ENCODE measurements around the gene TNN. TPM values are rescaled to one million over a fixed set of nuclear protein-coding genes. Genes with fewer than 3 reads are reported as not detected.

Gene TNN
- total and polyA plus RNA-seq, 3 experiments from 2014 or later: not detected

- peaks cover 15 to 49% of the 10 kb centered on the region in 2 donors for H3K27me3 Mint-ChIP-seq
- H3K27ac ChIP-seq (ENCODE audit: low read depth, low read length): no peak overlapping the region
- no peaks in the 10 kb centered on the region for H3K9me3 ChIP-seq (ENCODE audit: low read length)
- no peak overlapping the region for H3K4me3 ChIP-seq (ENCODE audit: low read length)
- ChIA-PET CTCF (no interaction called here), POLR2A (no interaction called here)
- no peak overlapping the region for H3K4me3 Mint-ChIP-seq
- no peaks in the 10 kb centered on the region for H3K4me1 ChIP-seq (ENCODE audit: insufficient read depth, low read length)
- DNase-seq: no peak
- no peaks in the 10 kb centered on the region for H3K36me3 Mint-ChIP-seq
- no peaks in the 10 kb centered on the region for H3K27me3 ChIP-seq (ENCODE audit: insufficient read depth, low read length, poor library complexity, severe bottlenecking)
- no peaks in the 10 kb centered on the region for H3K9me3 Mint-ChIP-seq
- H3K36me3 ChIP-seq (ENCODE audit: insufficient read depth, low read length): no peaks in the 10 kb centered on the region
- no peak overlapping the region for H3K27ac Mint-ChIP-seq
- H3K4me1 Mint-ChIP-seq: no peaks in the 10 kb centered on the region
These were observed 12.4 kb downstream of the TNN start for GRCh38 chr1:175080030-175080429.

- POLR2A ChIA-PET: no interaction called here
- H3K9me3 Mint-ChIP-seq: no peaks in the 10 kb centered on the region
These were observed 14.3 kb downstream of the TNN start for GRCh38 chr1:175081983-175082382.

GRCh38 chr1:175088525-175088951 lies 20.9 kb downstream of the TNN start:
- DNase-seq: no peak
- ChIA-PET POLR2A (no interaction called here), CTCF (no interaction called here)
- H3K4me3 Mint-ChIP-seq: no peak overlapping the region
- peaks cover 6 to 12% of the 10 kb centered on the region in 2 donors for H3K27me3 Mint-ChIP-seq
- Histone ChIP-seq H3K4me3 (ENCODE audit: low read length) (no peak overlapping the region), H3K27me3 (ENCODE audit: insufficient read depth, low read length, poor library complexity, severe bottlenecking) (no peaks in the 10 kb centered on the region), H3K9me3 (ENCODE audit: low read length) (no peaks in the 10 kb centered on the region), H3K27ac (ENCODE audit: low read depth, low read length) (no peak overlapping the region), H3K4me1 (ENCODE audit: insufficient read depth, low read length) (no peaks in the 10 kb centered on the region), H3K36me3 (ENCODE audit: insufficient read depth, low read length) (no peaks in the 10 kb centered on the region)
- H3K9me3 Mint-ChIP-seq: no peaks in the 10 kb centered on the region
- no peak overlapping the region for H3K27ac Mint-ChIP-seq
- no peaks in the 10 kb centered on the region for H3K36me3 Mint-ChIP-seq
- H3K4me1 Mint-ChIP-seq: no peaks in the 10 kb centered on the region

More at GRCh38 chr1:175081983-175082382, 14.3 kb downstream of the TNN start:
- H3K4me1 ChIP-seq (ENCODE audit: insufficient read depth, low read length): no peaks in the 10 kb centered on the region
- DNase-seq: no peak
- H3K4me3 ChIP-seq (ENCODE audit: low read length): no peak overlapping the region
- no peak overlapping the region for H3K4me3 Mint-ChIP-seq
- no peaks in the 10 kb centered on the region for H3K27me3 ChIP-seq (ENCODE audit: insufficient read depth, low read length, poor library complexity, severe bottlenecking)
- no peaks in the 10 kb centered on the region for H3K9me3 ChIP-seq (ENCODE audit: low read length)
- no peak overlapping the region for H3K27ac Mint-ChIP-seq
- no peak overlapping the region for H3K27ac ChIP-seq (ENCODE audit: low read depth, low read length)
- no peaks in the 10 kb centered on the region for H3K36me3 Mint-ChIP-seq
- H3K27me3 Mint-ChIP-seq: peaks cover 17 to 35% of the 10 kb centered on the region in 2 donors
- no peaks in the 10 kb centered on the region for H3K4me1 Mint-ChIP-seq
- H3K36me3 ChIP-seq (ENCODE audit: insufficient read depth, low read length): no peaks in the 10 kb centered on the region
- CTCF ChIA-PET: no interaction called here

GRCh38 chr1:175089136-175089718 lies 21.6 kb downstream of the TNN start:
- H3K4me1 ChIP-seq (ENCODE audit: insufficient read depth, low read length): no peaks in the 10 kb centered on the region
- CTCF ChIA-PET: no interaction called here
- H3K27ac ChIP-seq (ENCODE audit: low read depth, low read length): no peak overlapping the region
- no peaks in the 10 kb centered on the region for H3K36me3 ChIP-seq (ENCODE audit: insufficient read depth, low read length)
- Mint-ChIP-seq H3K36me3 (no peaks in the 10 kb centered on the region), H3K4me1 (no peaks in the 10 kb centered on the region), H3K9me3 (no peaks in the 10 kb centered on the region), H3K27ac (peak overlapping the region in 1 of 8 donors; percentile 80), H3K4me3 (no peak overlapping the region), H3K27me3 (peaks cover 4 to 8% of the 10 kb centered on the region in 2 donors)
- H3K4me3 ChIP-seq (ENCODE audit: low read length): no peak overlapping the region
- no peaks in the 10 kb centered on the region for H3K27me3 ChIP-seq (ENCODE audit: insufficient read depth, low read length, poor library complexity, severe bottlenecking)
- POLR2A ChIA-PET: no interaction called here
- no peaks in the 10 kb centered on the region for H3K9me3 ChIP-seq (ENCODE audit: low read length)
- no peak for DNase-seq

- DNase-seq: no peak
- H3K36me3 ChIP-seq (ENCODE audit: insufficient read depth, low read length): no peaks in the 10 kb centered on the region
- CTCF ChIA-PET: no interaction called here
- H3K27ac ChIP-seq (ENCODE audit: low read depth, low read length): no peak overlapping the region
- Mint-ChIP-seq H3K27ac (no peak overlapping the region), H3K4me3 (no peak overlapping the region), H3K36me3 (no peaks in the 10 kb centered on the region), H3K9me3 (no peaks in the 10 kb centered on the region), H3K27me3 (peaks cover 4 to 5% of the 10 kb centered on the region in 2 donors), H3K4me1 (no peaks in the 10 kb centered on the region)
- no peaks in the 10 kb centered on the region for H3K27me3 ChIP-seq (ENCODE audit: insufficient read depth, low read length, poor library complexity, severe bottlenecking)
- no peaks in the 10 kb centered on the region for H3K4me1 ChIP-seq (ENCODE audit: insufficient read depth, low read length)
- POLR2A ChIA-PET: no interaction called here
- H3K4me3 ChIP-seq (ENCODE audit: low read length): no peak overlapping the region
- H3K9me3 ChIP-seq (ENCODE audit: low read length): no peaks in the 10 kb centered on the region
These were observed 23.1 kb downstream of the TNN start for GRCh38 chr1:175090780-175091179.

- Histone ChIP-seq H3K27me3 (ENCODE audit: insufficient read depth, low read length, poor library complexity, severe bottlenecking) (no peaks in the 10 kb centered on the region), H3K4me3 (ENCODE audit: low read length) (no peak overlapping the region), H3K27ac (ENCODE audit: low read depth, low read length) (no peak overlapping the region), H3K4me1 (ENCODE audit: insufficient read depth, low read length) (no peaks in the 10 kb centered on the region), H3K9me3 (ENCODE audit: low read length) (no peaks in the 10 kb centered on the region), H3K36me3 (ENCODE audit: insufficient read depth, low read length) (no peaks in the 10 kb centered on the region)
- POLR2A ChIA-PET: no interaction called here
- peaks cover 3 to 9% of the 10 kb centered on the region in 2 donors for H3K27me3 Mint-ChIP-seq
- CTCF ChIA-PET: interaction anchor here (1.6 kb wide), 1 partner anchor 65 kb away, joined by 4 read pairs; no protein-coding TSS in a partner anchor
- no peaks in the 10 kb centered on the region for H3K4me1 Mint-ChIP-seq
- no peak for DNase-seq
- H3K4me3 Mint-ChIP-seq: no peak overlapping the region
- H3K27ac Mint-ChIP-seq: no peak overlapping the region
- H3K36me3 Mint-ChIP-seq: no peaks in the 10 kb centered on the region
- H3K9me3 Mint-ChIP-seq: no peaks in the 10 kb centered on the region
These were observed 27.0 kb downstream of the TNN start for GRCh38 chr1:175094626-175095025.

GRCh38 chr1:175095069-175095468 lies 27.4 kb downstream of the TNN start:
- CTCF ChIA-PET: interaction anchor here (1.6 kb wide), 1 partner anchor 66 kb away, joined by 4 read pairs; no protein-coding TSS in a partner anchor
- Histone ChIP-seq H3K27me3 (ENCODE audit: insufficient read depth, low read length, poor library complexity, severe bottlenecking) (no peaks in the 10 kb centered on the region), H3K36me3 (ENCODE audit: insufficient read depth, low read length) (no peaks in the 10 kb centered on the region), H3K4me1 (ENCODE audit: insufficient read depth, low read length) (no peaks in the 10 kb centered on the region), H3K27ac (ENCODE audit: low read depth, low read length) (no peak overlapping the region), H3K4me3 (ENCODE audit: low read length) (no peak overlapping the region), H3K9me3 (ENCODE audit: low read length) (no peaks in the 10 kb centered on the region)
- POLR2A ChIA-PET: no interaction called here
- no peak for DNase-seq
- Mint-ChIP-seq H3K36me3 (no peaks in the 10 kb centered on the region), H3K27me3 (peaks cover 3 to 9% of the 10 kb centered on the region in 2 donors), H3K4me1 (no peaks in the 10 kb centered on the region), H3K27ac (no peak overlapping the region), H3K4me3 (no peak overlapping the region), H3K9me3 (no peaks in the 10 kb centered on the region)

- Mint-ChIP-seq H3K4me3 (no peak overlapping the region), H3K9me3 (no peaks in the 10 kb centered on the region), H3K27ac (no peak overlapping the region), H3K36me3 (no peaks in the 10 kb centered on the region), H3K4me1 (no peaks in the 10 kb centered on the region), H3K27me3 (peaks cover 3 to 9% of the 10 kb centered on the region in 2 donors)
- CTCF ChIA-PET: no interaction called here
- no peak overlapping the region for H3K4me3 ChIP-seq (ENCODE audit: low read length)
- no peaks in the 10 kb centered on the region for H3K36me3 ChIP-seq (ENCODE audit: insufficient read depth, low read length)
- no peaks in the 10 kb centered on the region for H3K27me3 ChIP-seq (ENCODE audit: insufficient read depth, low read length, poor library complexity, severe bottlenecking)
- H3K9me3 ChIP-seq (ENCODE audit: low read length): no peaks in the 10 kb centered on the region
- H3K4me1 ChIP-seq (ENCODE audit: insufficient read depth, low read length): no peaks in the 10 kb centered on the region
- DNase-seq: no peak
- no peak overlapping the region for H3K27ac ChIP-seq (ENCODE audit: low read depth, low read length)
- POLR2A ChIA-PET: no interaction called here
These were observed 28.5 kb downstream of the TNN start for GRCh38 chr1:175095978-175096607.

Measured in CD8-positive, alpha-beta memory T cell (primary cell).